ENCODE data around the gene ADAP1. TPM values are rescaled to one million over a fixed set of nuclear protein-coding genes. Genes with fewer than 3 reads are reported as not detected.

The ADAP1 gene
- polyA plus RNA-seq, 1 donor (not counting 4 experiments of a cell fraction or from before 2014, with no cell fraction given), result 4.3 TPM

DNA sequence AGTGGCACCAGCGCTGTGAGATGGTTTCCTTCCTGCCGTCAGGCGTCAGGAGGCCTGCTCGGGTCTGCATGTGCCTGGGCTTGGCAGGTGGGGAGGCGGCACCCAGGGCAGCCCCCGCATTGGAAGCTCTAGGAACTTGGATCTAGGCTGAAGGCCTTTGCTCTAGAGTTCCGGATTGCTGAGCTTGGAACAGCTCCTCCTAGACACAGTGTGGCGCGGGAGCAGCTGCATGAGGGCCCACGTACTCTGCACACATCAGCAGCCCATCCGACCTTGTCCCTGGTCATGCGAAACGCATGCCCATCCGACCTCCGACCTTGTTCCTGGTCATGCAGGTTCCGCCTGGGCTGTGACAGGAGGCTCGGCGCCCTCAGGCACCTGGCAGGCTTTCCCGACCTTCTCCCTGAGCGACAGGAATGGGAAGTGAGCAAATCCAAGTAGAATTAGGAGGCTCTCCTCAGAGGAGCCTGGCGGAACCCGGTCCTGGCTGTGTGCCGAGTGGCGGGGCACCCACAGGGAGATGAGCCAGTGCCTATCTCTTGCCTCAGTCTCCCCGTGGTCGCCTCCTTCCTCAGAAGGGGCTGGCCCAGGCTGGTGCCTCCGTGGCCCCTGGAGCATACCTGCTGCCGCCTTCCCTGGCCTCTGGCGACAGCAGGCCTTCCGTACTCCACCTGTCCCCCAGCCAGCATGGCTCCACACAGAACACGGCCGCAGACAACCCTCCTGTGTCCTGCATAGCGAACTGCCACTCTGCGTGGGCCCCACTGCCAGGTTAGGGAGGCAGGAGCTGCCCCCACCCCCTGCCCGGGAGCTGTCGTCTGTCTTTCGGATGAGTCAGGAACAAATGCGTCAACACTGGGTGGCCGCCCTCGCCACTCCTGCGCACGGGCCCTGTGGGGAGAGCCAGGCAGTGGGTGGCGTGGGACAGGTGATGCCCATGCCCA, 66.1 kb downstream of the ADAP1 start:
- dilution Hi-C loops (cut with MboI; ENCODE audit: extremely low pct_ligation_motif_present, low sequenced_read_pairs), result no loop called here
- Histone ChIP-seq H2AFZ (ENCODE audit: control insufficient read depth, low read length) (no peak overlapping the region), H3K9ac (ENCODE audit: control insufficient read depth, extremely low read depth, insufficient read depth, low read length) (no peak overlapping the region), H3K4me2 (ENCODE audit: control insufficient read depth, extremely low read depth, insufficient read depth, low read depth, low read length) (no peak overlapping the region), H3K36me3 (ENCODE audit: control insufficient read depth in 2 of 2, extremely low read depth in 1 of 2, insufficient read depth in 2 of 2, low read length in 2 of 2) (peaks cover 24 to 26% of the 10 kb centered on the region in 2 experiments), H3K4me1 (ENCODE audit: control insufficient read depth, extremely low read depth, insufficient read depth, low read length) (no peaks in the 10 kb centered on the region), H3K9me1 (ENCODE audit: control insufficient read depth, extremely low read depth, insufficient read depth, low read length) (no peaks in the 10 kb centered on the region), H3K9me3 (ENCODE audit: control insufficient read depth, low read depth, low read length) (no peaks in the 10 kb centered on the region), H3K79me2 (ENCODE audit: control insufficient read depth, insufficient read depth, low read length) (peaks cover 59% of the 10 kb centered on the region), H3K27ac (ENCODE audit: control insufficient read depth, insufficient read depth, low read length) (no peak overlapping the region), H4K20me1 (ENCODE audit: control insufficient read depth, extremely low read depth, insufficient read depth, low read length) (peaks cover 5% of the 10 kb centered on the region), H3K4me3 (ENCODE audit: control insufficient read depth in 2 of 3, extremely low read depth in 1 of 3, insufficient read depth in 2 of 3, low read depth in 1 of 3, low read length in 3 of 3) (no peak overlapping the region), H3K27me3 (ENCODE audit: control insufficient read depth, extremely low read depth, insufficient read depth, low read length) (no peaks in the 10 kb centered on the region)
- no peak for TF ChIP-seq EZH2 (IDR thresholded peaks at IDR 0.05; ENCODE audit: low read length)
- TF ChIP-seq, protein P1, sequence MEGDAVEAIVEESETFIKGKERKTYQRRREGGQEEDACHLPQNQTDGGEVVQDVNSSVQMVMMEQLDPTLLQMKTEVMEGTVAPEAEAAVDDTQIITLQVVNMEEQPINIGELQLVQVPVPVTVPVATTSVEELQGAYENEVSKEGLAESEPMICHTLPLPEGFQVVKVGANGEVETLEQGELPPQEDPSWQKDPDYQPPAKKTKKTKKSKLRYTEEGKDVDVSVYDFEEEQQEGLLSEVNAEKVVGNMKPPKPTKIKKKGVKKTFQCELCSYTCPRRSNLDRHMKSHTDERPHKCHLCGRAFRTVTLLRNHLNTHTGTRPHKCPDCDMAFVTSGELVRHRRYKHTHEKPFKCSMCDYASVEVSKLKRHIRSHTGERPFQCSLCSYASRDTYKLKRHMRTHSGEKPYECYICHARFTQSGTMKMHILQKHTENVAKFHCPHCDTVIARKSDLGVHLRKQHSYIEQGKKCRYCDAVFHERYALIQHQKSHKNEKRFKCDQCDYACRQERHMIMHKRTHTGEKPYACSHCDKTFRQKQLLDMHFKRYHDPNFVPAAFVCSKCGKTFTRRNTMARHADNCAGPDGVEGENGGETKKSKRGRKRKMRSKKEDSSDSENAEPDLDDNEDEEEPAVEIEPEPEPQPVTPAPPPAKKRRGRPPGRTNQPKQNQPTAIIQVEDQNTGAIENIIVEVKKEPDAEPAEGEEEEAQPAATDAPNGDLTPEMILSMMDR (optimal IDR thresholded peaks at IDR 0.05 in 1 of 3, IDR thresholded peaks at IDR 0.05 in 1 of 3, conservative IDR thresholded peaks at IDR 0.05 in 1 of 3; ENCODE audit: extremely low read depth in 1 of 3, insufficient read depth in 2 of 3, low read length in 3 of 3), result no peak
- FAIRE-seq, result no peak
- DNase-seq (ENCODE audit: low read depth, low spot score), result no peak

DNA sequence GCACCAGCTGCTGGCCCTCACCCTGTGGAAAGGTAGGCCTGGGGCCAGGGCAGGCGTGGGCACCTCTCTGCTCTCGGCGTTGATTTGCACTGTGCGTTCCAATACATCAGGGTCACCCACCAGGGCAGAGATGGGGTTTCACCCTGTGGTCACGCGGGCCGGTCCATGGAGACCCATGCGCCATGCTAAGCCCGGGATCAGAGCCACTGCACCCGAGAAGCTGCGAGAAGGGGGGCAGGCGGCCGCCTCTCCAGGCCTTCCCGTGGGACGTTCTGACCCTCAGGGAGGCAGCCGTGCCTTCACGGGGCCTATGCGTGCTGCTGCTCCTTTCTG, 67.0 kb downstream of the ADAP1 start:
- dilution Hi-C loops (cut with MboI; ENCODE audit: extremely low pct_ligation_motif_present, low sequenced_read_pairs), result no loop called here
- Histone ChIP-seq H3K9me3 (ENCODE audit: control insufficient read depth, low read depth, low read length) (no peaks in the 10 kb centered on the region), H3K79me2 (ENCODE audit: control insufficient read depth, insufficient read depth, low read length) (peaks cover 67% of the 10 kb centered on the region), H3K4me1 (ENCODE audit: control insufficient read depth, extremely low read depth, insufficient read depth, low read length) (no peaks in the 10 kb centered on the region), H3K36me3 (ENCODE audit: control insufficient read depth in 2 of 2, extremely low read depth in 1 of 2, insufficient read depth in 2 of 2, low read length in 2 of 2) (peaks cover 26% of the 10 kb centered on the region in 2 experiments), H3K4me2 (ENCODE audit: control insufficient read depth, extremely low read depth, insufficient read depth, low read depth, low read length) (no peak overlapping the region), H3K4me3 (ENCODE audit: control insufficient read depth in 2 of 3, extremely low read depth in 1 of 3, insufficient read depth in 2 of 3, low read depth in 1 of 3, low read length in 3 of 3) (no peak overlapping the region), H3K27me3 (ENCODE audit: control insufficient read depth, extremely low read depth, insufficient read depth, low read length) (no peaks in the 10 kb centered on the region), H4K20me1 (ENCODE audit: control insufficient read depth, extremely low read depth, insufficient read depth, low read length) (peaks cover 14% of the 10 kb centered on the region), H3K27ac (ENCODE audit: control insufficient read depth, insufficient read depth, low read length) (no peak overlapping the region), H3K9me1 (ENCODE audit: control insufficient read depth, extremely low read depth, insufficient read depth, low read length) (no peaks in the 10 kb centered on the region), H2AFZ (ENCODE audit: control insufficient read depth, low read length) (no peak overlapping the region), H3K9ac (ENCODE audit: control insufficient read depth, extremely low read depth, insufficient read depth, low read length) (no peak overlapping the region)
- TF ChIP-seq, protein P1 (optimal IDR thresholded peaks at IDR 0.05 in 1 of 3, IDR thresholded peaks at IDR 0.05 in 1 of 3, conservative IDR thresholded peaks at IDR 0.05 in 1 of 3; ENCODE audit: extremely low read depth in 1 of 3, insufficient read depth in 2 of 3, low read length in 3 of 3), result no peak
- TF ChIP-seq EZH2 (IDR thresholded peaks at IDR 0.05; ENCODE audit: low read length), result no peak
- FAIRE-seq, result no peak
- DNase-seq (ENCODE audit: low read depth, low spot score), result no peak

All from keratinocyte (primary cell).